ENCODE measurements around the gene SLC47A2.

Gene SLC47A2

GRCh38 chr17:19712436-19713004 lies 3.9 kb downstream of the SLC47A2 start:
- H3K9ac ChIP-seq (ENCODE audit: low read depth, low read length) = no peak overlapping the region
- H3K4me3 ChIP-seq (ENCODE audit: low read length) = no peak overlapping the region
- peaks cover 10% of the 10 kb centered on the region for H3K4me1 ChIP-seq (ENCODE audit: control insufficient read depth, insufficient read depth, low read length)
- no peaks in the 10 kb centered on the region for H3K36me3 ChIP-seq (ENCODE audit: insufficient read depth, low read length)
- no peak overlapping the region for H3K4me2 ChIP-seq (ENCODE audit: low read length)
- peaks cover 8% of the 10 kb centered on the region for H3K27me3 ChIP-seq (ENCODE audit: control insufficient read depth, insufficient read depth, low read length)
- no peaks in the 10 kb centered on the region for H3K9me3 ChIP-seq (replicated peaks; ENCODE audit: low read length)

- H3K4me3 ChIP-seq (ENCODE audit: low read length) = no peak overlapping the region
- no peaks in the 10 kb centered on the region for H3K36me3 ChIP-seq (ENCODE audit: insufficient read depth, low read length)
- no peaks in the 10 kb centered on the region for H3K27me3 ChIP-seq (ENCODE audit: control insufficient read depth, insufficient read depth, low read length)
- H3K4me2 ChIP-seq (ENCODE audit: low read length) = no peak overlapping the region
- H3K4me1 ChIP-seq (ENCODE audit: control insufficient read depth, insufficient read depth, low read length) = no peaks in the 10 kb centered on the region
- H3K9me3 ChIP-seq (replicated peaks; ENCODE audit: low read length) = no peaks in the 10 kb centered on the region
- H3K9ac ChIP-seq (ENCODE audit: low read depth, low read length) = no peak overlapping the region
Measured at GRCh38 chr17:19709841-19710240, 6.5 kb downstream of the SLC47A2 start.

- Histone ChIP-seq H3K36me3 (ENCODE audit: insufficient read depth, low read length) (no peaks in the 10 kb centered on the region), H3K4me2 (ENCODE audit: low read length) (no peak overlapping the region), H3K9ac (ENCODE audit: low read depth, low read length) (no peak overlapping the region), H3K4me3 (ENCODE audit: low read length) (no peak overlapping the region), H3K4me1 (ENCODE audit: control insufficient read depth, insufficient read depth, low read length) (peaks cover 5% of the 10 kb centered on the region), H3K27me3 (ENCODE audit: control insufficient read depth, insufficient read depth, low read length) (no peaks in the 10 kb centered on the region), H3K9me3 (replicated peaks; ENCODE audit: low read length) (no peaks in the 10 kb centered on the region)
Measured at GRCh38 chr17:19708431-19709175, 7.8 kb downstream of the SLC47A2 start.

DNA sequence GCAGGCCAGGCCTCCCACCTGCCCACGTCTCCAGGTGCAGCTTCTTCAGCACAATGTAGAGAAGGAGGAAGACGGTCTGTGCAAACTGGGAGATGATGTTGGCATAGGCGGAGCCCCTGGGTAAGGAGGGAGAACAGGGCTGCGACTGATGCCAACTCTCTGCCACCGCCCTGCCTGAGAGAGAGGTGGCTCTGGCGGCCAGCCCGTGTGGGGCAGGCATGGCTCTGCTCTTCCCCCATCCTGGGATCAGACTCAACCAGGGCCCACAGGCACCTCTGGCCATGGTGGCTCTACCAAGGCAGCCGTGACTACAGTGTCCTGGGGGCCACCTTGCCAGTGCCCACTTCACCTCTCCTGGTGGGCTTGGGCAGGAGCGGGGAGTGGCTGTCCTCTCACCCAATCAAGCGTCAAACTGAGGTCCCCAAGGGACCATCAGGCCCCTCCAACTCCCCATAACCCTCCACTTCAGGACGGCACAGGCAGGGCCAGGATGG lies 8.6 kb downstream of the SLC47A2 start:
- no peaks in the 10 kb centered on the region for H3K27me3 ChIP-seq (ENCODE audit: control insufficient read depth, insufficient read depth, low read length)
- no peak overlapping the region for H3K9ac ChIP-seq (ENCODE audit: low read depth, low read length)
- H3K4me1 ChIP-seq (ENCODE audit: control insufficient read depth, insufficient read depth, low read length) = peaks cover 11% of the 10 kb centered on the region
- no peaks in the 10 kb centered on the region for H3K36me3 ChIP-seq (ENCODE audit: insufficient read depth, low read length)
- no peak overlapping the region for H3K4me3 ChIP-seq (ENCODE audit: low read length)
- H3K4me2 ChIP-seq (ENCODE audit: low read length) = no peak overlapping the region
- H3K9me3 ChIP-seq (replicated peaks; ENCODE audit: low read length) = no peaks in the 10 kb centered on the region

DNA sequence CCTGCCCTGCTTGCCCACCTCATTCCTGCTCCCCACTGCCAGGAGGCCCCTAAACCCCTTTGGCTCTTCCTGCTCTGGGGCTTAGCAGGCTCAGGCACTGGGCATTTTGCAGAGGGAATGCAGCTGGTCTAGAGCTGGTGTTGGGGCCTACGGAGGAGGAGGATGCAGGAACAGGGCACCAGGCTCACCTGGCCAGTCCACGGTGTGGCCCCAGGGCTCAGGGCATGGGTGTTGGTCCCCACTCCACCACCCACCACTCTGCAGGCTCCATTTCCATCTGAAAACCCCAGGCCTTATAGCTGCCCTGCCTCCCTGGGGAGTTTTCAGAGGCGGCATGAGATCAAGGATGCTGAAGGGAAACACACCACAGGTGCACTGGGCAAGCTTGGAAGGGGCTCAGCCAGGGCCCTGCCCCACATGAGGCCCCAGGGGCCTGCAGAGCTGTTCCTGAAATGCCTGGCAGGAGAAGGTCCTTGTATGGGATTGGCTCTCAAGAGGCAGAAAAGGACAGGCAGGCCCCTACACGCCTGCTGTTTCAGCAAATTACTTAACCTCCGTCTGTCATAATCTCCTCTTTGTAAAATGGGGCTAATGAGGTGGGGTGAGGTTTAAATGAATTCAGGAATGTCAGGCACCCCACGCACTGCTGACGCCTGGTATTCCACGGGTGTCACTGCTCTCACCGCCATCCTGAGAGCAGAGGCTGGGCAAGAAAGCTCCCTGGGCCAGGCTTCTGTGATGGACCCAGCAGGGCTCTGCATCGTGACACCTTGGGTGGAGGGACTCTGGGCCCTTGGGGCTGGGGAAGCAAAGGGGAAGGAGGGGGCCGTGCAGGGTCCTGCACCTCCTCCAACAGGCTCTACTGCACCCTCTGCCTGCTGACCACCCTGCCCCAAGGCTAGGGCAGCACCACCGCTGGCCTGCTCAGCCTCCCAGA lies 9.3 kb downstream of the SLC47A2 start:
- Histone ChIP-seq H3K4me3 (ENCODE audit: low read length) (no peak overlapping the region), H3K36me3 (ENCODE audit: insufficient read depth, low read length) (no peaks in the 10 kb centered on the region), H3K4me1 (ENCODE audit: control insufficient read depth, insufficient read depth, low read length) (peaks cover 11% of the 10 kb centered on the region), H3K4me2 (ENCODE audit: low read length) (no peak overlapping the region), H3K27me3 (ENCODE audit: control insufficient read depth, insufficient read depth, low read length) (no peaks in the 10 kb centered on the region), H3K9ac (ENCODE audit: low read depth, low read length) (no peak overlapping the region), H3K9me3 (replicated peaks; ENCODE audit: low read length) (no peaks in the 10 kb centered on the region)

DNA sequence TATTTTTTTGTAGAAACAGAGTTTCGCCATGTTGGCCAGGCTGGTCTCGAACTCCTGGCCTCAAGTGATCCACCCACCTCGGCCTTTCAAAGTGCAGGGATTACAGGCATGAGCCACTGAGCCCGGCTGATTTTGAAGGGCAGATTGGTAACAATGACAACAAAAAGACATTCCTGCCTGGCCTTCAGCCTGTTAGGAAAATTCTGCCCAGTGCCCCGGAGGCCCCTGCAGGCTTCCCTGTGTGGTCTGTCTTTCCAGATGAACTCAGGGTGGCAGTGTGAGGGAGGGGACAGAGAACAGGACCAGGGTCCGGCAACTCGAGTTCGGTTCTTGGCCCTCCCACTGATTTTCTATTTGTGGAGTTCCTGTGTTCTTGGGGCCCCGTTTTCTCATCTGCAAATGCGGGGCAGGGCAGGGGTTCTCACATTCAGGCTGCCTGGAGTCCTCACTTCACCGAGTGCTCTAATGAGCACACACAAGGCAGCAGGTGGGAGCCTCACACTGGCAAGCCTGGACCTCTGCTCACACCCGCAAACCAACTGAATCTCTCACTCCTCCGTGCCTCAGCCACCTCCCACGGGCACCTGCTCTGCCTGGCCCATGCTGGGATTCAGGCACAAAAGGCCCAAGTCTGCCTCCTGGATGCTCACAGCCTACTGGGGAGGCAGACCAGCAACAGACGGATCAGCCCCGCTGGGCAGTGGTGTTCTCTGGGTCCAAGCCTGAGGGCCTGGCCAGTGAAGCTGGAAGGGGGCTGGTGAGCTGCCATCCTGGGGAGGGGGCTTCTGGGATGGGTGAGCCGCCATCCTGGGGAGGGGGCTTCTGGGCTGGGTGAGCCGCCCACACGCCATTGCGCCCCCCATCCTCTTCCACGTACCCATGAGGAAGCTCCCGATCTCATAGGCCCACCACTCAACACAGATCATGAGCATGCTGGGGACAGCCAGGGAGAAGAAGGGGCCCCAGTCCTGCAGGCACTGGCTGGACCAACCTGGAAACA lies 10.3 kb downstream of the SLC47A2 start:
- H3K27me3 ChIP-seq (ENCODE audit: control insufficient read depth, insufficient read depth, low read length) = no peaks in the 10 kb centered on the region

DNA sequence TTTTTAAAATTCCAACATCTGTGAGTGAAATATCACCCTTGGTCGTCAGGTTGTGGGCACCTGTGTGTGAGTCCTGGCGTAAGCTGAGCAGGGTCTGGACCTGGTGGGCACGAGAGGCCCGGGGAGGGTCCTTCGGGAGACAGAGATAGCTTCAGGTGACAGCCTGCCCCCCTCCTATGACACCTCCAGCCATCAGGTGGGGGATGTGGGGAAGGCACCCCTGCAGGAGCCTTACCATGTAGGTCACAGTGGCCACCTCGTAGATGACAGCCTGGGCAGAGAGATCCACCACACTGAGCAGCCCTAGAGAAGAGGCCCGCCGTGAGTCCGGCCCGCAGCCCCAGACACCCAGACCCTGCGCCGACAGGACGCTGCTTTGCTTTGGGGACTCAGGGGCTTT lies 11.2 kb downstream of the SLC47A2 start:
- H3K9me3 ChIP-seq (replicated peaks; ENCODE audit: low read length) = no peaks in the 10 kb centered on the region
- no peak overlapping the region for H3K9ac ChIP-seq (ENCODE audit: low read depth, low read length)
- peaks cover 11% of the 10 kb centered on the region for H3K4me1 ChIP-seq (ENCODE audit: control insufficient read depth, insufficient read depth, low read length)
- H3K4me3 ChIP-seq (ENCODE audit: low read length) = no peak overlapping the region
- H3K36me3 ChIP-seq (ENCODE audit: insufficient read depth, low read length) = no peaks in the 10 kb centered on the region
- H3K4me2 ChIP-seq (ENCODE audit: low read length) = no peak overlapping the region
- H3K27me3 ChIP-seq (ENCODE audit: control insufficient read depth, insufficient read depth, low read length) = no peaks in the 10 kb centered on the region

More for the DNA sequence above, 10.3 kb downstream of the SLC47A2 start:
- Histone ChIP-seq H3K9me3 (replicated peaks; ENCODE audit: low read length) (no peaks in the 10 kb centered on the region), H3K9ac (ENCODE audit: low read depth, low read length) (no peak overlapping the region), H3K4me2 (ENCODE audit: low read length) (no peak overlapping the region), H3K36me3 (ENCODE audit: insufficient read depth, low read length) (no peaks in the 10 kb centered on the region), H3K4me3 (ENCODE audit: low read length) (no peak overlapping the region), H3K4me1 (ENCODE audit: control insufficient read depth, insufficient read depth, low read length) (peaks cover 11% of the 10 kb centered on the region)

DNA sequence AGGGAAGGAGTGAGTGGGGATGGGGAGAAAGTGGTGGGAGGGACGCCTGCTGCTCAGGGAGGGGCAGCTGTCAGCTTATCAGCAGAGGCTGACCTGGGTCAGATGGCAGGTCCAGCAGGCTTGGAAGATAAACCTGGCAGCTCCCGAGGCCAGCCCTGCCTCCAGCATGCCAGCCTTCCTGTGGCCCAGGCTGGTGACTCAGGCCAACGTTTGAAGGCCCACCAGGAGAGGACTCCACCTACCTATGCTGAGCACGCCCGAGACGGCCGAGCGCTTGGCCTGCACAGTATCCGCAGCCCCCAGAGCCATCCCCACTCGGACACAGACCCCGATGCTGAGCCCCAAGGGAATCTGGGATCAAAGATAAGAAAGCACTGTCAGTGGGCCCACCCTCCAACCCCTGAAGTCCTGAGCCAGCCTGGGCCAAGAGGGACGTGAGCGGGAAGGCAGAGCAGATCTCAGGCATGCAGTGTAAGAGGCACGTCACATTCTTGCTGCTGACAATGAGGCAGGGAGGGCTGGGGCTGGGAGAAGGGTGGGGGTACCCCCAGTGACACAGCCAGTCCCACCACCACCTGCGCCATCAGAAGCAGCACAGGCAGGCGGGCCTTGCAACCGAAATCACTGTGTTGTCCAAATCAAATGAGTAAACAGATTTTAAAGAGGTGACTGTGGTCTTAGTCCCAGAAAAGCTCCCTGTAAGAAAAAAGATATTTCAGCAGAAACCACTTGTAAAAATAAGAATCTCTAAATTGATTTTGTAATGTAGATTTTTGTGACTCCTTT lies 12.4 kb downstream of the SLC47A2 start:
- Histone ChIP-seq H3K4me2 (ENCODE audit: low read length) (no peak overlapping the region), H3K9me3 (replicated peaks; ENCODE audit: low read length) (no peaks in the 10 kb centered on the region), H3K36me3 (ENCODE audit: insufficient read depth, low read length) (no peaks in the 10 kb centered on the region), H3K9ac (ENCODE audit: low read depth, low read length) (no peak overlapping the region), H3K4me1 (ENCODE audit: control insufficient read depth, insufficient read depth, low read length) (peaks cover 11% of the 10 kb centered on the region), H3K27me3 (ENCODE audit: control insufficient read depth, insufficient read depth, low read length) (no peaks in the 10 kb centered on the region), H3K4me3 (ENCODE audit: low read length) (no peak overlapping the region)

DNA sequence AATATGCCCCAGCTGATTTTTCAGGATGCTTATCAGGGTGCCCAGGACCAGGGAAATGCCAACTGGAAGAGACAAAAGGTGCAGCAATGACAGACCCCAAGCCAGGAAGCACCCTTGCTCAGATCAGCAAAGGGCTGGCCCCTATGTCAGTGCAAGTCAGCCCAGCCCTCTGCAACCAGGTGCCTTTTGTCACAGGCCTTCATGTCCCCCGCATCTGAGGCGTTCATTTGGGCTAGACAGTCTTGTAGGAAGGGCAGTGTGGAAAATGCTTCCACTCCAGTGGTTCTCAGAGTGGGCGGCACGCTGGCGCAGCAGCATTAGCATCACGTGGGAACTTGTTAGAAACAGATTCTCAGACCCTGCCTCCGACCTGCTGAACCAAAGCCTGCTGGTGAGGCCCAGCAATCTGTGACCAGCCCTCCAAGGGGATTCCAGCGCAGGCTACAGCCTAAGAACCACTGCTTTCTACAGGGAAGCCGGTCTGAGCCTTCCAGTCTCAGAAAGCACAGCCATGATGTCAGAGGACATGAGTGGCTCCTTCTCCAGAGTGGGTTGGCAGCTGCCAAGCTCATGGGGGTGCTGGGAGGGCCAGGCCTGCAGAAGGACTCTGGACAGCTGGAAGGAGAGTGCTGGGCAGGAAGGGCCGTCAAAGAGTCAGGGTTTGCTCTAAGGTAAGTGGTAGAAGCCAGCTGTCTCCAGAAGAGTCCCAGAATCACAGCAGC lies 13.1 kb downstream of the SLC47A2 start:
- Histone ChIP-seq H3K4me1 (ENCODE audit: control insufficient read depth, insufficient read depth, low read length) (peaks cover 11% of the 10 kb centered on the region), H3K9ac (ENCODE audit: low read depth, low read length) (no peak overlapping the region), H3K9me3 (replicated peaks; ENCODE audit: low read length) (no peaks in the 10 kb centered on the region), H3K27me3 (ENCODE audit: control insufficient read depth, insufficient read depth, low read length) (no peaks in the 10 kb centered on the region), H3K4me2 (ENCODE audit: low read length) (no peak overlapping the region), H3K4me3 (ENCODE audit: low read length) (no peak overlapping the region), H3K36me3 (ENCODE audit: insufficient read depth, low read length) (no peaks in the 10 kb centered on the region)

- Histone ChIP-seq H3K9me3 (replicated peaks; ENCODE audit: low read length) (no peaks in the 10 kb centered on the region), H3K4me3 (ENCODE audit: low read length) (no peak overlapping the region), H3K4me1 (ENCODE audit: control insufficient read depth, insufficient read depth, low read length) (peaks cover 11% of the 10 kb centered on the region), H3K36me3 (ENCODE audit: insufficient read depth, low read length) (no peaks in the 10 kb centered on the region), H3K9ac (ENCODE audit: low read depth, low read length) (no peak overlapping the region), H3K27me3 (ENCODE audit: control insufficient read depth, insufficient read depth, low read length) (no peaks in the 10 kb centered on the region), H3K4me2 (ENCODE audit: low read length) (no peak overlapping the region)
Measured at GRCh38 chr17:19702217-19702641, 14.2 kb downstream of the SLC47A2 start.
